HG03558 (cell line): ENCODE results near the gene XPOT.

Source experiments
- ATAC-seq: cut with Tn5 transposase; IDR thresholded peaks from one replicate; pipeline ENCODE4 v1.9.1; 2021; ENCODE audit warnings: moderate number of reproducible peaks; ENCODE audit not compliant: unreplicated experiment; ENCODE audit errors: extremely low read depth

Gene XPOT

GRCh38 chr12:64413884-64414283, 9.7 kb downstream of the XPOT start:
- ATAC-seq = no peak

GRCh38 chr12:64418209-64418608, 14.0 kb downstream of the XPOT start:
- ATAC-seq = no peak

DNA sequence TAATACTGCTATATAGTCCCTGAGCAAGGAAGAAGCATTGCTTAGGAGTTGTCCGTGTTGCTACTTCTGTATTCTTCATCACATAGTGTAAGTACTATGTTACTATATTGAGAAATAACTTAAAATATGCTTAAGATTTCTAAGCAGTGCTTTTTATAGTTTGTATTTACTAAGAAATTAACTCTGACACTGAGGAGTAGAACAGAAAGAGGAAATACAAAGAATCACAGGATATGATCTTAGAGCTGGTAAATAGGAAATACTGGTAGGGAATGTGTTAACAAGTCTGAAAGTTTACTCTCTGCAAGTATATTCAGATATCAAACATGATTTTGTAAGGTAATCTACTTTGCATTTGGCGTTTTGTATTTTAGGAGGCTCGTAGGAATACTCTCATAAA, 15.5 kb downstream of the XPOT start:
- ATAC-seq = no peak

DNA sequence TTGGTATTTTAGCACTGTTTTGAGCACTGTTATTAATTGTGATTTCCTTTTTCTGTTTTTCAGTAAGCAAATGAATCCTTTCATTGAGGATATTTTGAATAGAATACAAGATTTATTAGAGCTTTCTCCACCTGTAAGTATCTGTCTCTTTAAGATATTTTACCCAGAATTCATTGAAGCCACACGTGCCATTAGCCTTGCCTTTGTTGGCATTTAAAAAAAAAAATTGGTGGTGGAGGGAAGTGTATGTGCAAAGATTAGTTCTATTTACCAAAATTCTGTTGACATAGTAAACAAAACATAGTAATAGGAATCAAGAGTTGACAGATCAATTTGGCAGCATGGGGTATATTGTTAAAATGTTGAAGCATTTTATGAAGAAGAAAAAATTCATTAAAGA, 23.8 kb downstream of the XPOT start:
- no peak for ATAC-seq

- ATAC-seq = no peak
These were observed 24.8 kb downstream of the XPOT start for GRCh38 chr12:64428956-64429355.

DNA sequence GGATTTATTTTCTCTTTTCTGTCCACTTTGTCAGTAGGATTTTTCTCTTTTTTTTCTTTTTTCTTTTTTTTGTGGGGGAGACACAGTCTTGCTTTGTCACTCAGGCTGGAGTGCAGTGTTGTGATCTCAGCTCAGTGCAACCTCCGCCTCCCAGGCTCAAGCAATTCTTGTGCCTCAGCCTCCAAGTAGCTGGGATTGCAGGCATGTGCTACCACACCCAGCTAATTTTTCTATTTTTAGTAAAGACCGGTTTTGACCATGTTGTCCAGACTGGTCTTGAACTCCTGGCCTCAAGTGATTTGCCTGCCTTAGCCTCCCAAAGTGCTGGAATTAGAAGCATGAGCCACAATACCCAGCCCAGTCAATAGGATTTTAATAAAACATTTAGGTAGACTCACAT, 26.7 kb downstream of the XPOT start:
- no peak for ATAC-seq

GRCh38 chr12:64431791-64432190, 27.6 kb downstream of the XPOT start:
- no peak for ATAC-seq

DNA sequence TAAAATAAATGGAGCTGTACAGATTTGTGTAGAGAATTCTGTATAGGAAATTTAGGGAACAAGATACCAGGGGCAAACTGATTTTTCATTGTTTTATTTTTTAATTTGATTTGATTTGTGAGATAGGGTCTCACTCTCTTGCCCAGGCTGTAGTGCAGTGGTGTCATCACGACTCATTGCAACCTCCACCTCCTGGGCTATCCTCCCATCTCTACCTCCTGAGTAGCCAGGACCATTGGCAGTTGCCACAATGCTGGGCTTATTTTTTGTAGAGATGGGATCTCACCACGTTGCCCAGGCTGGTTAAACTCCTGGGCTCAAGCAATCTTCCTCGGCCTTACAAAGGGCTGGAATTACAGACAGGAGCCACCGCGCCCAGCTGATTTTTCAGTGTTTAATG, 29.7 kb downstream of the XPOT start:
- no peak for ATAC-seq

- no peak for ATAC-seq
These were observed 35.9 kb downstream of the XPOT start for GRCh38 chr12:64440100-64440499.

DNA sequence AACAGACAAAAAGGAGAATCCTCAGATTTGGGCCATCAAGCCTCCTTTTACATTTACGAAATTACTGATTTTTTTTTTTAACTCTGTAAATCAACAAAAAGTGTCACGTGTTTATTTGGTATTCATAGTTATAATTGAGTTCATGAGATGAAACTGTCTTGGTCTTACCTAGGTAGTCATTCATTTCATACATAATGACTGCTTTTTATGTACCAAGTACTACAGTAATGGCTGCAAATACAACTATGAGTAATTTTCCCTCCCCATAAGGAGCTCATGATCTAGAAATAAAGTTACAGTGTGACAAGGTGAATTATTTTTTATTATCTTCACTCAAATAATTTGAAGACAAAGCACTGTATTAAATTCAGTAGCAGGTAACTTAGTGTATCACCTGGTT, 41.3 kb downstream of the XPOT start:
- ATAC-seq = no peak

GRCh38 chr12:64446295-64446694, 42.1 kb downstream of the XPOT start:
- ATAC-seq = no peak

GRCh38 chr12:64450057-64450640, 46.0 kb downstream of the XPOT start:
- no peak for ATAC-seq

GRCh38 chr12:64450711-64451486, 46.7 kb downstream of the XPOT start:
- no peak for ATAC-seq

GRCh38 chr12:64451687-64452558, 47.7 kb downstream of the XPOT start, which contains the start of gene TBK1:
Gene TBK1, plus strand, starts transcription at chr12:64452120. Its CDS starts 3,751 bp downstream, at chr12:64455871.
- peak; percentile 75 for ATAC-seq

DNA sequence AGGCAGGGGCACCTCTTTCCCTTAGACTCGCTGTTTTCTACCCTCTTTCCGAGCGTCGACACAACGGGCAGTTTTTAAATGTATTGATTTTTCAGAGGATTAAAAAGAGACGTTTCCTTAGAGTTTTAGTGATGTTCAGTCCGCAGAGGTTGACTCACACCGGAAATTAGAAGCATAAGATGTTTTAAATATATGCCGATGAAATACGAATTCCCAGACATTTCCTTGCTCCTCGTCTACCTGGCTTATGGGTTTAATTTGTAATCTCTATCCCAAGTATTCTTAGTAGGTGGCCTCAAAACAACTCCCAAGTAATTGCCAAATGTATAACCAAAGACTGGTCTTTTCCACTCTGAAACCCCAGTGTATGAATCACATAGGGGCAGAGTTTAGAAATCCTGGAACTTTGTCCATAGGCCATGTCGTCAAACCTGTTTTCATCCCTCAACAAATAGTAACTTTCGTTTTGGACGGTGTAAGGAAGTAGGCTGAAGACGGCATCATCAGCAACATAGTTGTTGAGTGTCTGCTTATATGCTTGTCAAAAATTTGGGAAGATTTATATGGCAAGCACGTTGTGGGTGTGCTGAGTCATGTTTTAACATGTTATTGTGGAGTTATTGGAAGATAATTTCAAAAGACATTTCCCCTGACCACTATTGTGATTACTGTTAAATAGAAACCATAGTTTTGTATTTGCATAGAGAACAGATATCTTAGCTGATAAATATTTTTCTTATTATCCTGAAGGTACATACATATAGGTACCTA, 48.6 kb downstream of the XPOT start:
- no peak for ATAC-seq

- no peak for ATAC-seq
These were observed 51.3 kb downstream of the XPOT start for GRCh38 chr12:64455506-64455905.

DNA sequence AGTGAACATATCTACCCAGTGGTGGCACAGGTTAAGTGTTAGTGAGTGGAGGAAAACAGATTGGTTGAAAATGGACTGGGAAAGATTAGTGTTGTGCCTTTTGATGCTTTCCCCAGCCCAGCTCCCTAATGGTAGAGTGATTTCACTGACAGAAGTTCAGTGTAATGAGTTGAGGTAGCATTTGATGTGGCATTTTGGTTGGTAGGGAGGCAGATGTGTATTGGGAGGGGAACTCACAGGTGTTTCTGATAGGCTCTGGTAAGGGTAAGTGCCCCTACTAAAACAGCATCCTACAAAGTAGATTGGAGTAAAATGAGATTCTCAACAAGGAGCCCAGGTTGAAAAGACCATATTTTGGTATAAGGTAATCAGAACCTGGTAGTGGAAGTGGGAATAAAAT, 51.9 kb downstream of the XPOT start:
- no peak for ATAC-seq

GRCh38 chr12:64457032-64457431, 52.8 kb downstream of the XPOT start:
- no peak for ATAC-seq

- no peak for ATAC-seq
These were observed 53.3 kb downstream of the XPOT start for GRCh38 chr12:64457466-64457865.

DNA sequence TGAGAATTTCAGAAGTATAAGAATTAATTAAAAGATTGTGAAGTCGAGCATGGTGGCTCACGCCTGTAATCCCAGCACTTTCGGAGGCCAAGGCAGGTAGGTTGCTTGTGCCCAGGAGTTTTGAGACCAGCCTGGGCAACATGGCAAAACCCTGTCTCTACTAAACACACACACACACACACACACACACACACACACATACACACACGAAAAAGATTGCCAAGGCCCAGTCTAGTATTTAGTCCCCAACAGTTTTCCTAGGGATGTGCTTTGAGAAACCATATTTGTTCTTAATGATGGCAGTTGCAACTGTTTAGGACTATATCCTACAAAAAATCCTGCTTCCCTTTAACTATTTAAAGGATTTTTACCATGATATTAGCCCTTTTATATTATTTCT, 53.7 kb downstream of the XPOT start:
- no peak for ATAC-seq
